Esophagus squamous epithelium (tissue), 5 donors: ENCODE measurements around the gene GREB1L. TPM values are rescaled to one million over a fixed set of nuclear protein-coding genes. Genes with fewer than 3 reads are reported as not detected.

Experiments
- DNase-seq: peaks from one replicate; lab custom pipeline; 2025; lab: John Stamatoyannopoulos, UW
- H3K27ac ChIP-seq, 4 donors: fragments of 200-600 bp; sonication (generic); one replicate each; pipeline ENCODE4 v1.5.1; 2016 to 2019; ENCODE audit warnings: mild to moderate bottlenecking in 1 of 4
- H3K27me3 ChIP-seq, 4 donors: fragments of 200-600 bp; sonication (generic); 1 replicate in 3 of 4; 2 replicates in 1 of 4; pipeline versions ENCODE4 v1.5.1 to v1.6.0; 2017 to 2021; ENCODE audit warnings: antibody characterized with exemption in 1 of 4
- H3K36me3 ChIP-seq, 3 donors: fragments of 200-600 bp; sonication (generic); one replicate each; pipeline ENCODE4 v1.5.1; 2016 to 2019
- H3K4me1 ChIP-seq, 3 donors: fragments of 200-600 bp; sonication (generic); one replicate each; pipeline ENCODE4 v1.5.1; 2017 to 2019
- H3K4me3 ChIP-seq, 4 donors: fragments of 200-600 bp; sonication (generic); 1 replicate in 3 of 4; 2 replicates in 1 of 4; pipeline ENCODE4 v1.5.1; 2016 to 2019; ENCODE audit warnings: mild to moderate bottlenecking in 2 of 4, moderate library complexity in 1 of 4
- H3K9me3 ChIP-seq, 3 donors: fragments of 200-600 bp; sonication (generic); one replicate each; pipeline ENCODE4 v1.5.1; 2016 to 2019
- POLR2A ChIP-seq, 4 donors: fragments of 450-650 bp; IDR thresholded peaks; one replicate each; pipeline ENCODE4 v1.6.1; 2017; ENCODE audit warnings: antibody characterized with exemption in 4 of 4, mild to moderate bottlenecking in 4 of 4, moderate library complexity in 3 of 4
- WGBS, 2 donors: methylation state at CpG; one replicate each; pipeline ENCODE4 v1.1.5; 2018; 5-methylcytosine and 5-hydroxymethylcytosine counted together
- intact Hi-C: fragments of 100-400 bp; cut with DNase I; formaldehyde crosslinking; loops from one replicate; pipeline ENCODE4 v1.15.0; 2022
- total RNA-seq, 4 donors: library from RNA; depleted of rRNA; stranded (reverse); fragments of >200 nt; gene quantifications; one replicate each; pipeline ENCODE4 v1.1.0, GENCODE V29; 2016
- TF ChIP-seq, protein P1 (sequence below), 6 experiments: fragments of 450-650 bp in 4 of 6; fragments of 200-600 bp in 2 of 6; sonication (generic) in 2 of 6; IDR thresholded peaks; one replicate each; pipeline ENCODE4 v1.5.1; 2016 to 2019; ENCODE audit warnings: antibody characterized with exemption in 6 of 6, mild to moderate bottlenecking in 4 of 6, moderate library complexity in 4 of 6
- donor health status: DM: yes; HTN: yes; CAD: no.

Gene GREB1L
- total RNA-seq, 4 donors from 2014 or later, result 0.12 to 0.95 (median 0.66) TPM; not detected in 1

- no peak for DNase-seq
- Histone ChIP-seq H3K9me3 (no peaks in the 10 kb centered on the region), H3K36me3 (no peaks in the 10 kb centered on the region), H3K4me1 (no peaks in the 10 kb centered on the region), H3K27me3 (peaks cover 0 to 3% (median 0%) of the 10 kb centered on the region in 4 donors), H3K4me3 (no peak overlapping the region), H3K27ac (no peak overlapping the region)
- TF ChIP-seq POLR2A (IDR thresholded peaks at IDR 0.05), result no peak
- TF ChIP-seq, protein P1, sequence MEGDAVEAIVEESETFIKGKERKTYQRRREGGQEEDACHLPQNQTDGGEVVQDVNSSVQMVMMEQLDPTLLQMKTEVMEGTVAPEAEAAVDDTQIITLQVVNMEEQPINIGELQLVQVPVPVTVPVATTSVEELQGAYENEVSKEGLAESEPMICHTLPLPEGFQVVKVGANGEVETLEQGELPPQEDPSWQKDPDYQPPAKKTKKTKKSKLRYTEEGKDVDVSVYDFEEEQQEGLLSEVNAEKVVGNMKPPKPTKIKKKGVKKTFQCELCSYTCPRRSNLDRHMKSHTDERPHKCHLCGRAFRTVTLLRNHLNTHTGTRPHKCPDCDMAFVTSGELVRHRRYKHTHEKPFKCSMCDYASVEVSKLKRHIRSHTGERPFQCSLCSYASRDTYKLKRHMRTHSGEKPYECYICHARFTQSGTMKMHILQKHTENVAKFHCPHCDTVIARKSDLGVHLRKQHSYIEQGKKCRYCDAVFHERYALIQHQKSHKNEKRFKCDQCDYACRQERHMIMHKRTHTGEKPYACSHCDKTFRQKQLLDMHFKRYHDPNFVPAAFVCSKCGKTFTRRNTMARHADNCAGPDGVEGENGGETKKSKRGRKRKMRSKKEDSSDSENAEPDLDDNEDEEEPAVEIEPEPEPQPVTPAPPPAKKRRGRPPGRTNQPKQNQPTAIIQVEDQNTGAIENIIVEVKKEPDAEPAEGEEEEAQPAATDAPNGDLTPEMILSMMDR (IDR thresholded peaks at IDR 0.05), result no peak
- WGBS, 2 donors, result 49 to 61% methylated on average over 2 to 9 of the region's 9 CpGs
- intact Hi-C loops, result no loop called here
Measured at GRCh38 chr18:21315741-21316197, 73.7 kb downstream of the GREB1L start.

- WGBS, 2 donors, result 79 to 90% methylated on average over 1 of the region's 1 CpG
Measured at GRCh38 chr18:21316296-21316695, 74.3 kb downstream of the GREB1L start.

DNA sequence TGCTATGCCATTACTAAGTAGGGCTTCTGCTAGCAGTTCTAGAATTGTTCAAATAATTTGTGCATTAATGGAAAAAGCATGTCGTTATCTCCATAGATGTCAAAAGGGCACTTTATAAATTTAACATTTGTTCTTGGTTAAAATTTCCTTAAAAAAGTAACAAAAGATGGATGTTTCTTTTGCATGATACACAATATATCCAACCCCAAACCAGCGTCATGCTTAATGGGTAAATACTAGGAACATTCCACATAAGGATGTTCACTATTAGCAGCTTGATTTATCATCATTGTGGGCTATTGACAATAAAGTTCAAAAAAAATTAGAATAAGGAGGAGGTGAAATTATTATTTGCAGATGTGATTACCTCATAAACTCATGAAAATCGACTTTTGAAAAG is 79.7 kb downstream of the GREB1L start:
- Histone ChIP-seq H3K27ac (no peak overlapping the region), H3K9me3 (no peaks in the 10 kb centered on the region), H3K4me1 (no peaks in the 10 kb centered on the region), H3K27me3 (peaks cover 0 to 3% (median 0%) of the 10 kb centered on the region in 4 donors), H3K4me3 (no peak overlapping the region), H3K36me3 (no peaks in the 10 kb centered on the region)
- DNase-seq, result no peak
- intact Hi-C loops, result no loop called here
- WGBS, 2 donors, result 64 to 66% methylated on average over 3 of the region's 3 CpGs
- TF ChIP-seq, protein P1 (IDR thresholded peaks at IDR 0.05), result no peak
- TF ChIP-seq POLR2A (IDR thresholded peaks at IDR 0.05), result no peak

More at GRCh38 chr18:21316296-21316695, 74.3 kb downstream of the GREB1L start:
- TF ChIP-seq POLR2A (IDR thresholded peaks at IDR 0.05), result no peak
- TF ChIP-seq, protein P1 (IDR thresholded peaks at IDR 0.05), result no peak
- Histone ChIP-seq H3K9me3 (no peaks in the 10 kb centered on the region), H3K4me3 (no peak overlapping the region), H3K27ac (no peak overlapping the region), H3K27me3 (peaks cover 0 to 3% (median 0%) of the 10 kb centered on the region in 4 donors), H3K36me3 (no peaks in the 10 kb centered on the region), H3K4me1 (no peaks in the 10 kb centered on the region)
- intact Hi-C loops, result no loop called here
- DNase-seq, result no peak

DNA sequence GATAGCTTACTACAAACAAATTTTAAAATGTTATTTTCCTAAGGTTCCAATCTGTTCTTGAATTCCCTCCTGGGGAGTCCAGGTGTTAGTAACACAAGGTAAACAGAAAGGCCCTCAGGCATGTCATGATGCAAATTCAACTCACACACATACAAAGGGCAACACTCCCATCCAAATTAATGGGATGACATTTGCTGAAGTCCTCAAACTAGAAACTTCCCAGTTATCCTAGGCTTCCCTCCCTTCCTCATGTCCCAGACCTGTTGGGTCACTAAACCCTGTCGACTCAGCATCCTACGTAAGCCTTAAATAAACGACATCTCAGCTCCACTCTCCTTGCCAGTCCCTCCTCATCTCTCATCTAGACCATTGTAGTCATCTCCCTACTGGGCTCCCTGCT is 85.1 kb downstream of the GREB1L start:
- intact Hi-C loops, result no loop called here
- Histone ChIP-seq H3K27me3 (no peaks in the 10 kb centered on the region), H3K4me3 (no peak overlapping the region), H3K36me3 (no peaks in the 10 kb centered on the region), H3K4me1 (no peaks in the 10 kb centered on the region), H3K9me3 (no peaks in the 10 kb centered on the region), H3K27ac (no peak overlapping the region)
- no peak for DNase-seq
- TF ChIP-seq, protein P1 (IDR thresholded peaks at IDR 0.05), result no peak
- no peak for TF ChIP-seq POLR2A (IDR thresholded peaks at IDR 0.05)
- WGBS, 2 donors, result 49 to 51% methylated on average over 3 of the region's 3 CpGs

GRCh38 chr18:21330122-21330701 is 88.2 kb downstream of the GREB1L start:
- no peaks in the 10 kb centered on the region for H3K4me1 ChIP-seq
- H3K36me3 ChIP-seq, result no peaks in the 10 kb centered on the region
- no peak overlapping the region for H3K27ac ChIP-seq
- H3K9me3 ChIP-seq, result no peaks in the 10 kb centered on the region
- no peak for DNase-seq
- WGBS, 2 donors, result 59 to 66% methylated on average over 6 of the region's 6 CpGs
- H3K4me3 ChIP-seq, result no peak overlapping the region
- no peaks in the 10 kb centered on the region for H3K27me3 ChIP-seq
- TF ChIP-seq POLR2A (IDR thresholded peaks at IDR 0.05), result no peak
- TF ChIP-seq, protein P1 (IDR thresholded peaks at IDR 0.05), result no peak
- intact Hi-C loops, result no loop called here
